Vagina (tissue), 2 donors: Measurements from ENCODE around the gene CGNL1.

ENCODE experiments used
- CTCF ChIP-seq, 3 experiments: fragments of 450-650 bp in 2 of 3; fragments of 200-600 bp in 1 of 3; sonication (generic) in 1 of 3; IDR thresholded peaks; one replicate each; pipeline ENCODE4 v1.5.1; 2017 to 2019; ENCODE audit warnings: antibody characterized with exemption in 3 of 3, mild to moderate bottlenecking in 2 of 3, moderate library complexity in 2 of 3
- POLR2A ChIP-seq, 2 donors: fragments of 450-650 bp; IDR thresholded peaks; one replicate each; pipeline ENCODE4 v1.6.1; 2017; ENCODE audit warnings: antibody characterized with exemption in 2 of 2, mild to moderate bottlenecking in 2 of 2, moderate library complexity in 2 of 2

DNA sequence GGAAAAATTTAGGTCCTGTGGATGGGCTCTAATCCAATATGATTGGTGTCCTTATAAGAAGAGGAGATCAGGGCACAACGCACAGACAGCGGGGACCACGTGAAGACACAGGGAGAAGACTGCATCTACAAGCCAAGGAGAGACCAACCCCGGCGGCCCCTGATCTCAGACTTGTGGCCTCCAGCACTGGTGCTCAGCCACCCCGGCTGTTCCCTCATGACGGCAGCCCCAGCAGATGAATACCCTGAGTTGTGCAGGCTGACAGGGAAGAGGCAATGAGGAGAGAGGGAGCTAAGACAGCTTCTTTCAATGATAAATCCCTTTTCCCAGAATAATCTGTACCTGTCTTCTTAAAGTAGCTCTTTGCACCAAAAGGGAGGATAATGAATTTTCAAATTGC is 33.3 kb upstream of the CGNL1 start:
- TF ChIP-seq CTCF (IDR thresholded peaks at IDR 0.05) (no peak), POLR2A (IDR thresholded peaks at IDR 0.05) (no peak)
